ENCODE data around the gene SRRD.

Gene SRRD

DNA sequence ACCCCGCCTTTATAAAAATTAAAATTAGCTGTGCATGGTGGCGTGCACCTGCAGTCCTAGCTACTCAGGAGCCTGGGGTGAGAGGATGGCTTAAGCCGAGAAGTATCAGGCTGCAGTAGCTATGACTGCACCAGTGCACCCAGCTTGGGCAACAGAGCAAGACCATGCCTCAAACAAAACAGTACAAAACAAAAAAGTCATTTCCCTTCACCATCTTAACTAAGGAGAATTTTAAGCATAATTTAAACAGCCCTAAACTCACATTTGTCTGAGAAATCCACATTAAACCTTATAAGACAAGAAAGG lies 51.9 kb downstream of the SRRD start:
- Histone ChIP-seq H3K4me3 (ENCODE audit: severe bottlenecking) (no peak overlapping the region), H3K36me3 (ENCODE audit: low read depth) (peaks cover 25% of the 10 kb centered on the region), H3K4me1 (ENCODE audit: insufficient read depth, poor library complexity, severe bottlenecking) (peaks cover 6% of the 10 kb centered on the region), H3K27me3 (ENCODE audit: insufficient read depth, poor library complexity, severe bottlenecking) (no peaks in the 10 kb centered on the region), H3K9me3 (ENCODE audit: severe bottlenecking) (no peaks in the 10 kb centered on the region), H3K27ac (ENCODE audit: poor library complexity, severe bottlenecking) (no peak overlapping the region)
- TF ChIP-seq, protein P1, sequence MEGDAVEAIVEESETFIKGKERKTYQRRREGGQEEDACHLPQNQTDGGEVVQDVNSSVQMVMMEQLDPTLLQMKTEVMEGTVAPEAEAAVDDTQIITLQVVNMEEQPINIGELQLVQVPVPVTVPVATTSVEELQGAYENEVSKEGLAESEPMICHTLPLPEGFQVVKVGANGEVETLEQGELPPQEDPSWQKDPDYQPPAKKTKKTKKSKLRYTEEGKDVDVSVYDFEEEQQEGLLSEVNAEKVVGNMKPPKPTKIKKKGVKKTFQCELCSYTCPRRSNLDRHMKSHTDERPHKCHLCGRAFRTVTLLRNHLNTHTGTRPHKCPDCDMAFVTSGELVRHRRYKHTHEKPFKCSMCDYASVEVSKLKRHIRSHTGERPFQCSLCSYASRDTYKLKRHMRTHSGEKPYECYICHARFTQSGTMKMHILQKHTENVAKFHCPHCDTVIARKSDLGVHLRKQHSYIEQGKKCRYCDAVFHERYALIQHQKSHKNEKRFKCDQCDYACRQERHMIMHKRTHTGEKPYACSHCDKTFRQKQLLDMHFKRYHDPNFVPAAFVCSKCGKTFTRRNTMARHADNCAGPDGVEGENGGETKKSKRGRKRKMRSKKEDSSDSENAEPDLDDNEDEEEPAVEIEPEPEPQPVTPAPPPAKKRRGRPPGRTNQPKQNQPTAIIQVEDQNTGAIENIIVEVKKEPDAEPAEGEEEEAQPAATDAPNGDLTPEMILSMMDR (IDR thresholded peaks at IDR 0.05; ENCODE audit: poor library complexity, severe bottlenecking): no peak
- ATAC-seq (ENCODE audit: low read depth) (no peak), DNase-seq (ENCODE audit: low spot score) (no peak)

DNA sequence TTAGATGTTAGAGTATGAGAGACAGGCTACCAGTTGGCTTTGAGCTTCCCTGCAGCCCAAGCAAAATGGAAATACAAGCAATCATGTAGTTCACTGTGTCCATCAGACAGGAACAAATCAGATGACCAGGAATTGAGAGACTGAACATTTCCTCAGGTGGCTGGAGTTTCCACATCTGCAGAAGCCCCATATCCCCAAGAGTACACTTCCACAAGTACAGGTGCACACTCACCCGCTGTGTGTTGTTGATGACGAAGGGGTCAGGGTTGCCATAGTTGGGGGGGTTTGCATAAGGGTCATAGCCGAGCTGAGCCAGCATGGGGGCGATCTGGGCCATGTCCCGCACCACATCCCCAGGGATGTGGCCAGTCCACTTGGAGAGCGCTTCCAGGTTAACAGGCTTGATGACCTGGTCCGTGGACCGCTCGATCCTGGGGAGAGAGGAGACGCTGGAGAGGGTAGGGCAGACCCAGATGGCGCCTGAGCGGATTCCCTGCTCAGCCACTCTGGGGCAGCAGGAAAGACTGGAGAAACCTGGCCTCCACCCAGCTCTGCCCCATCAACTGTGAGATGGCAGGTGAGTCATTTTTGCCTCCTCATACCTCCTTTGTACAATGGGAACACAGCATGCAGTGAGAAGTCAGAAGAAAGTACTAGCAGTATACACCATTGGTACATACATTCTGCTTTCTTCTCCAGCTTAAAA lies 52.5 kb downstream of the SRRD start:
- no peak for ATAC-seq (ENCODE audit: low read depth)

DNA sequence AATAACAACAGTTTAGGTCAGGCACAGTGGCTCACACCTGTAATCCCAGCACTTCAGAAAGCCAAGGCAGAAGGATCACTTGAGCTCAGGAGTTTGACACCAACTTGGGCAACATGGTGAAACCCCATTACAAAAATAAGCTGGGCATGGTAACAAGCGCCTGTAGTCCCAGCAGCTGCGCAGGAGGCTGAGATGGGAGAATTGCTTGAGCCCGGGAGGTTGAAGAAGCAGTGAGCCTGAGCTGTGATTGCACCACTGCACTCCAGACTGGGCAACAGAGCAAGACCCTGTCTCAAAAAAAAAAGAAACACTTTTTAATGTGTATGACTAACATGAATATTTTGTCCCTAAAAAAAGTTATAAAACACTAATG lies 53.1 kb downstream of the SRRD start:
- Histone ChIP-seq H3K36me3 (ENCODE audit: low read depth) (peaks cover 14% of the 10 kb centered on the region), H3K4me1 (ENCODE audit: insufficient read depth, poor library complexity, severe bottlenecking) (peaks cover 6% of the 10 kb centered on the region), H3K4me3 (ENCODE audit: severe bottlenecking) (no peak overlapping the region), H3K27ac (ENCODE audit: poor library complexity, severe bottlenecking) (no peak overlapping the region), H3K9me3 (ENCODE audit: severe bottlenecking) (no peaks in the 10 kb centered on the region), H3K27me3 (ENCODE audit: insufficient read depth, poor library complexity, severe bottlenecking) (no peaks in the 10 kb centered on the region)
- TF ChIP-seq, protein P1 (IDR thresholded peaks at IDR 0.05; ENCODE audit: poor library complexity, severe bottlenecking): no peak
- no peak for DNase-seq (ENCODE audit: low spot score)
- no peak for ATAC-seq (ENCODE audit: low read depth)

More for the DNA sequence above, 52.5 kb downstream of the SRRD start:
- Histone ChIP-seq H3K4me1 (ENCODE audit: insufficient read depth, poor library complexity, severe bottlenecking) (peaks cover 6% of the 10 kb centered on the region), H3K36me3 (ENCODE audit: low read depth) (peaks cover 20% of the 10 kb centered on the region), H3K27ac (ENCODE audit: poor library complexity, severe bottlenecking) (no peak overlapping the region), H3K4me3 (ENCODE audit: severe bottlenecking) (no peak overlapping the region), H3K27me3 (ENCODE audit: insufficient read depth, poor library complexity, severe bottlenecking) (no peaks in the 10 kb centered on the region), H3K9me3 (ENCODE audit: severe bottlenecking) (no peaks in the 10 kb centered on the region)
- TF ChIP-seq, protein P1 (IDR thresholded peaks at IDR 0.05; ENCODE audit: poor library complexity, severe bottlenecking): no peak
- DNase-seq (ENCODE audit: low spot score): no peak

DNA sequence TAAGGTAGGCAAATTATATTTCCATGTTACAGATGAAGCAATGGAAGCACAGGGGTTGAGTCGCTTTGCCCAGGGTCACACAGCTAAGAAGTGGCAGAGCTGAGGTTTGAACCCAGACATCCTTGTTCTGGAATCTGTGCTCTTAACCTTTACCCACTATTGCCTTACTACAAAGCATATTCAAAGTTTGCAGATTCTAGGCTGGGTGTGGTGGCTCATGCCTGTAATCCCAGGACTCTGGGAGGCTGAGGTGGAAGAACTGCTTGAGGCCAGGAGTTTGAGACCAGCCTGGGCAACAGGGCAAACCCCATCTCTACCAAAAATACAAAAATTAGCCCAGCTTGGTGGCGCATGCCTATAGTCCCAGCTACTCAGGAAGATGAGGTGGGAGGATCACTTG lies 56.4 kb downstream of the SRRD start:
- ATAC-seq (ENCODE audit: low read depth) (no peak), DNase-seq (ENCODE audit: low spot score) (no peak)
- TF ChIP-seq, protein P1 (IDR thresholded peaks at IDR 0.05; ENCODE audit: poor library complexity, severe bottlenecking): no peak
- H3K27ac ChIP-seq (ENCODE audit: poor library complexity, severe bottlenecking): no peak overlapping the region
- H3K9me3 ChIP-seq (ENCODE audit: severe bottlenecking): no peaks in the 10 kb centered on the region
- no peaks in the 10 kb centered on the region for H3K4me1 ChIP-seq (ENCODE audit: insufficient read depth, poor library complexity, severe bottlenecking)
- H3K27me3 ChIP-seq (ENCODE audit: insufficient read depth, poor library complexity, severe bottlenecking): no peaks in the 10 kb centered on the region
- no peak overlapping the region for H3K4me3 ChIP-seq (ENCODE audit: severe bottlenecking)
- H3K36me3 ChIP-seq (ENCODE audit: low read depth): peaks cover 3% of the 10 kb centered on the region

DNA sequence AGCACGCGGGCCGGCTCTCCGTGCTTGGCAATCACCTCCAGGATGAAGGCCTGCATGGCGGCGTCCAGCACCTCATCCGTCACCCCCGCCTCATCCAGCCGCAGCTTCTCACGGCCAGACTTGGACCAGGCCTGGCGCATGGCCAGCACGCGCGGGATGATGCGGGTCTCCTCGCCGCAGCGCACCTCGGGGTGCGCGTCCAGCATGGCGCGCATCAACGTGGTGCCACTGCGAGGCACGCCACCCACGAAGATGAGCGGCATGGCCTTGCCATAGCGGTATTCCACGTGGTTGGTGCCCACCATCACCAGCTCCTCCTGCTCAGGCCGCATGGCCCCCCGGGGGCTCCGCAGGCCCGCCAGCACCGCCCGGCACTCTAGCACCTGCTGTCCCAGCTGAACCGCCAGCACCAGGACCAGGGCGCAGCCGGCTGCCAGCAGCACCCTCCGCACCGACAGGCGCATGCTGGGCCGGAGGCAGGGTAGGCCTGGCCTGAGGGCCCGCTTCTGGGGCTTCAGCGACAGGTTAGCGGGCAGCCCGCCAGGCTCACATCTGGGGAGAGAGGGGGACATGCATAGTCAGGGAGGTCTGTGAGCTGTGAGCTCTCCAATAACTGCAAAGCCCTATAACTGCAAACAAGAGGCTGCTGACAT lies 57.6 kb downstream of the SRRD start:
- DNase-seq (ENCODE audit: low spot score) (no peak), ATAC-seq (ENCODE audit: low read depth) (no peak)
- H3K4me1 ChIP-seq (ENCODE audit: insufficient read depth, poor library complexity, severe bottlenecking): no peaks in the 10 kb centered on the region
- H3K27ac ChIP-seq (ENCODE audit: poor library complexity, severe bottlenecking): no peak overlapping the region
- H3K27me3 ChIP-seq (ENCODE audit: insufficient read depth, poor library complexity, severe bottlenecking): no peaks in the 10 kb centered on the region
- TF ChIP-seq, protein P1 (IDR thresholded peaks at IDR 0.05; ENCODE audit: poor library complexity, severe bottlenecking): no peak
- H3K36me3 ChIP-seq (ENCODE audit: low read depth): peaks cover 3% of the 10 kb centered on the region
- no peak overlapping the region for H3K4me3 ChIP-seq (ENCODE audit: severe bottlenecking)
- H3K9me3 ChIP-seq (ENCODE audit: severe bottlenecking): no peaks in the 10 kb centered on the region
